Smooth muscle cell of the umbilical artery (primary cell): ENCODE measurements around the gene NPIPB9. TPM values are rescaled to one million over a fixed set of nuclear protein-coding genes. Genes with fewer than 3 reads are reported as not detected.

Experiments
- total RNA-seq: library from RNA; depleted of rRNA; stranded (reverse); fragments of >200 nt; gene quantifications from 2 replicates; pipeline ENCODE4 v1.2.3, GENCODE V29; 2014

The NPIPB9 gene
- 3.6 and 4.6 TPM in 2 replicates for total RNA-seq

DNA sequence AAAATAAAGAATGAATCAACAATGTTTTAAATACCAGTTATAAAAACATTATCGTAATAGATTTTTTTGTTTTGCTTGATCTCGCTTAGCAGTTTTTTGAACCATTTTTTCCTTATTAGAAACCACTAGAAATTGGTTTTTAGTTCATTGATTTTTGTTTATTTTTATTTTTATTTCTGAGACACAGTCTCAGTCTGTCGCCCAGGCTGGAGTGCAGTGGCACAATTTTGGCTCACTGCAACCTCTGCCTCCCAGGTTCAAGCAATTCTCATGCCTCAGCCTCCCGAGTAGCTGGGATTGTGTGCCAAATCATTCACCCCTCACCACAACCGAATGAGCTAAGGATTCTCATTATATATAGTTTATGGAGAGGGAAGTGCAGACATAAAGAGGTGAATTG, at the start of gene NPIPB9:
Gene NPIPB9, plus strand, starts transcription at position 301 of the 400 bp plus-strand sequence.

DNA sequence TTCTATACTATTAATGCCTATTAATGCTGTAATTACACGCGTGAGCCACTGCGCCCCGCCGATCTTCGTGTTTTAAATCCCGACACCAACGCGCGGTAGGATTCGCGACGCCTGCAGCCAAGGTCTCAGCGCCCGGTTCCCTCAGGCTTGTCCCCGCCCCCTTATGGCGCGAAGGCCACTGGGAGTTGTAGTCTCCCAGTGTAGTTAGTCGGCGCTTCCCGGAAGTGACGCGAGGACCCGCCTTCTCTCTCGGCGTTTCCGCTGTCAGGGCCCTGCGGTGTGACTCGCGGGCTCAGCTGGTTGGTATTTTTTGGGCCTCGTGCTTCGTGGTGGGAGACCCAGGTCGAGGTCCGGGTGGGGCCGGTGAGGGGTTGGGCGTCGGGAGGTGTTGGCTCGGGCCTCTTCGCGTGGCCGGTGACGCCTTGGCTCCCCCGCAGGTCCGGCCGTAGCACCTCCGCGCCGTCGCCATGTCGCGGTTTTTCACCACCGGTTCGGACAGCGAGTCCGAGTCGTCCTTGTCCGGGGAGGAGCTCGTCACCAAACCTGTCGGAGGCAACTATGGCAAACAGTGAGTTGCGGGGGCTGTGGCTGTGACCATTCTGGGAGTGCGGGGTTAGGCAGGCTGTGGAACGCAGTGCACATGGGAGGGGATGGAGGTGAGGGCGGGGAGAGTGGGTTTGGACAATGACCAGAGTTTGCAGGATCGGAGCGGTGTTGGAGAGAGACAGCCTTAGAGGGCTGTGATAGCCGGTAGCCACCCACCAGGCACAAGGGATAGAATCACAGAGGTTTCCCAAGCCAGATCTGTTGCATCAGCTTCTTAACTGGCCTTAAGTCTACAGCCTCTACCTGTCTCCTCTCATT, 40.1 kb upstream of the NPIPB9 start, which contains the start of gene EIF3C:
Gene EIF3C, plus strand, starts transcription at position 245 of the 864 bp plus-strand sequence. Its CDS starts 223 bp downstream, at position 468.

Other genes starting within 250 kb of the NPIPB9 start
- gene IL27, start 245.0 kb upstream of the NPIPB9 start, total RNA-seq: not detected in 2 replicates
- 4.5 and 5.4 TPM in 2 replicates for gene NUPR1, start 212.8 kb upstream of the NPIPB9 start, total RNA-seq
- 4.9 and 5.6 TPM in 2 replicates for gene SGF29, start 197.9 kb upstream of the NPIPB9 start, total RNA-seq
- not detected in 2 replicates for gene SULT1A2, start 154.7 kb upstream of the NPIPB9 start, total RNA-seq
- gene SULT1A1, start 141.7 kb upstream of the NPIPB9 start, total RNA-seq: 0.42 and 1.2 TPM in 2 replicates
- 0.14 TPM in 1 of 2 replicates, not detected in the other for gene NPIPB8, start 113.7 kb upstream of the NPIPB9 start, total RNA-seq
- 50.2 and 144 TPM in 2 replicates for gene EIF3C, start 40.3 kb upstream of the NPIPB9 start, total RNA-seq
- gene ATXN2L, start 71.2 kb downstream of the NPIPB9 start, total RNA-seq: 50.5 and 84.6 TPM in 2 replicates
- 91.8 and 99.2 TPM in 2 replicates for gene TUFM, start 94.6 kb downstream of the NPIPB9 start, total RNA-seq
- gene SH2B1, start 112.1 kb downstream of the NPIPB9 start, total RNA-seq: 7.7 and 15.3 TPM in 2 replicates
- under 0.01 and 1.0 TPM in 2 replicates for gene ATP2A1, start 126.7 kb downstream of the NPIPB9 start, total RNA-seq
- 32.1 and 41.3 TPM in 2 replicates for gene RABEP2, start 173.5 kb downstream of the NPIPB9 start, total RNA-seq
- not detected in 2 replicates for gene CD19, start 180.2 kb downstream of the NPIPB9 start, total RNA-seq
- 8.3 and 20.3 TPM in 2 replicates for gene NFATC2IP, start 199.2 kb downstream of the NPIPB9 start, total RNA-seq
- 25.2 and 26.4 TPM in 2 replicates for gene SPNS1, start 223.0 kb downstream of the NPIPB9 start, total RNA-seq
- 0.30 and 1.5 TPM in 2 replicates for gene LAT, start 233.3 kb downstream of the NPIPB9 start, total RNA-seq